Keratinocyte (primary cell): Measurements from ENCODE around the gene CIPC. TPM values are rescaled to one million over a fixed set of nuclear protein-coding genes. Genes with fewer than 3 reads are reported as not detected.

Experiments used
- DNase-seq: peaks from one replicate; pipeline ENCODE4 v3.0.0-alpha.2; 2011; ENCODE audit warnings: low read depth, missing footprints, low spot score
- FAIRE-seq: peaks from 2 replicates; lab custom pipeline; 2011; peaks lifted over from hg19 to GRCh38; lab: Jason Lieb, UNC
- H2AFZ ChIP-seq: 2 replicates; pipeline ENCODE4 v1.6.0; 2012; ENCODE audit warnings: low read length, control low read depth, inconsistent platforms; ENCODE audit not compliant: control insufficient read depth
- H3K27ac ChIP-seq: 2 replicates; pipeline ENCODE4 v1.5.1; 2011; ENCODE audit warnings: low read length; ENCODE audit not compliant: control insufficient read depth, insufficient read depth
- H3K27me3 ChIP-seq: 3 replicates; pipeline ENCODE4 v1.6.0; 2011; ENCODE audit warnings: low read length; ENCODE audit not compliant: control insufficient read depth, insufficient read depth; ENCODE audit errors: extremely low read depth
- H3K36me3 ChIP-seq, 2 experiments: 2 replicates in 1 of 2; 3 replicates in 1 of 2; pipeline ENCODE4 v1.5.1; 2011; ENCODE audit warnings: low read length in 2 of 2, mild to moderate bottlenecking in 1 of 2; ENCODE audit not compliant: control insufficient read depth in 2 of 2, insufficient read depth in 2 of 2; ENCODE audit errors: extremely low read depth in 1 of 2
- H3K4me1 ChIP-seq: 3 replicates; pipeline ENCODE4 v1.5.1; 2011; ENCODE audit warnings: low read length; ENCODE audit not compliant: control insufficient read depth, insufficient read depth; ENCODE audit errors: extremely low read depth
- H3K4me2 ChIP-seq: 3 replicates; pipeline ENCODE4 v1.6.0; 2011; ENCODE audit warnings: low read depth, low read length; ENCODE audit not compliant: control insufficient read depth, insufficient read depth; ENCODE audit errors: extremely low read depth
- H3K4me3 ChIP-seq, 3 experiments: fragments of 200-600 bp in 1 of 3; sonication (generic) in 1 of 3; 2 replicates in 2 of 3; 3 replicates in 1 of 3; pipeline ENCODE4 v1.5.1; 2011 to 2016; ENCODE audit warnings: low read length in 3 of 3, mild to moderate bottlenecking in 3 of 3, control low read depth in 2 of 3, inconsistent platforms in 1 of 3, low read depth in 1 of 3, mixed read lengths in 1 of 3, mixed run types in 1 of 3, moderate library complexity in 1 of 3; ENCODE audit not compliant: control insufficient read depth in 2 of 3, insufficient read depth in 2 of 3; ENCODE audit errors: extremely low read depth in 1 of 3
- H3K79me2 ChIP-seq: 2 replicates; pipeline ENCODE4 v1.6.0; 2012; ENCODE audit warnings: low read length; ENCODE audit not compliant: control insufficient read depth, insufficient read depth
- H3K9ac ChIP-seq: 3 replicates; pipeline ENCODE4 v1.6.0; 2011; ENCODE audit warnings: low read length; ENCODE audit not compliant: control insufficient read depth, insufficient read depth; ENCODE audit errors: extremely low read depth
- H3K9me1 ChIP-seq: 3 replicates; pipeline ENCODE4 v1.6.0; 2011; ENCODE audit warnings: low read length; ENCODE audit not compliant: control insufficient read depth, insufficient read depth; ENCODE audit errors: extremely low read depth
- H3K9me3 ChIP-seq: 2 replicates; pipeline ENCODE4 v1.5.1; 2012; ENCODE audit warnings: low read depth, low read length; ENCODE audit not compliant: control insufficient read depth
- H4K20me1 ChIP-seq: 3 replicates; pipeline ENCODE4 v1.6.0; 2011; ENCODE audit warnings: low read length; ENCODE audit not compliant: control insufficient read depth, insufficient read depth; ENCODE audit errors: extremely low read depth
- CTCF ChIP-seq, 3 experiments: IDR thresholded peaks in 1 of 3; conservative IDR thresholded peaks in 1 of 3; optimal IDR thresholded peaks in 1 of 3; 2 replicates in 2 of 3; 3 replicates in 1 of 3; pipeline versions ENCODE3 to v1.5.1; 2011; ENCODE audit warnings: low read length in 3 of 3, mild to moderate bottlenecking in 3 of 3, moderate library complexity in 2 of 3, control low read depth in 1 of 3, inconsistent platforms in 1 of 3; ENCODE audit not compliant: insufficient read depth in 2 of 3; ENCODE audit errors: extremely low read depth in 1 of 3
- EZH2 ChIP-seq: IDR thresholded peaks from one replicate; pipeline ENCODE4 v1.6.1; 2012; ENCODE audit warnings: inconsistent platforms, mild to moderate bottlenecking, low read length, moderate library complexity
- dilution Hi-C: fragments of 300-500 bp; cut with MboI; formaldehyde crosslinking; loops from one replicate; pipeline ENCODE4 v1.7.0; 2020; ENCODE audit warnings: low sequenced_read_pairs; ENCODE audit not compliant: extremely low pct_ligation_motif_present
- polyA plus RNA-seq, 5 experiments: library from polyadenylated mRNA; depleted of rRNA in 3 of 5; stranded (reverse) in 3 of 5; stranded (forward) in 1 of 5; unstranded in 1 of 5; fragments of >200 nt; gene quantifications; 1 replicate in 1 of 5; 2 replicates in 3 of 5; 3 replicates in 1 of 5; pipeline versions ENCODE4 v1.2.1 to v1.2.3, GENCODE V29; 2011 to 2012; ENCODE audit warnings: missing spikeins in 2 of 5, low read depth in 1 of 5, low replicate concordance in 1 of 5

The CIPC gene
- polyA plus RNA-seq, 1 donor (not counting 4 experiments of a cell fraction or from before 2014, with no cell fraction given) = 13.2 TPM

GRCh38 chr14:77102154-77102553 lies 4.1 kb downstream of the CIPC start:
- DNase-seq = no peak
- Histone ChIP-seq H2AFZ (no peak overlapping the region), H3K9ac (no peak overlapping the region), H3K9me1 (no peaks in the 10 kb centered on the region), H3K4me2 (no peak overlapping the region), H3K4me1 (peaks cover 12% of the 10 kb centered on the region), H3K4me3 (no peak overlapping the region), H3K79me2 (peaks cover 26% of the 10 kb centered on the region), H3K9me3 (no peaks in the 10 kb centered on the region), H3K27ac (no peak overlapping the region), H3K36me3 (peaks cover 0 to 4% of the 10 kb centered on the region in 2 experiments), H3K27me3 (no peaks in the 10 kb centered on the region), H4K20me1 (no peaks in the 10 kb centered on the region)
- TF ChIP-seq EZH2 = no peak
- TF ChIP-seq CTCF (optimal IDR thresholded peaks at IDR 0.05 in 1 of 3, IDR thresholded peaks at IDR 0.05 in 1 of 3, conservative IDR thresholded peaks at IDR 0.05 in 1 of 3; ENCODE audit: extremely low read depth in 1 of 3, insufficient read depth in 2 of 3, low read length in 3 of 3) = no peak
- no peak for FAIRE-seq
- dilution Hi-C loops = no loop called here

DNA sequence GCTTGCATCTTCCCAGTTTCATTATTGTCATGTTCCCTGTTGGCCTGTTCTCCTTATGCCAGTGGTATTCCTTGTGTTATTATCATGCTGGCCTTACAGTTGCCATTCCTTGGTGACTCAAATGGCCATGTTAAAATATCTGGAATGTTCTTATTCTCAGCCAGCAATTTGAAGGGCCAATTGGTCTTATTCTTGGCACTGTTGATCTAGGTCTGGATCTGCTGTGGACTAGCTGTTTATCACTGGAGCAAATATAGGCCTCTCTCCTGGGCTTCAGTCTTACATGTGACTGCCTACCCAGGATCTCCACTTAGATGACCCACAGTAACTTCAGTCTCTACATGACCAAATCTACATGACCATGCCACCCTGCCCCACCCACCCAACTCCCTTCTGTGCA lies 5.4 kb downstream of the CIPC start:
- no peaks in the 10 kb centered on the region for H3K9me1 ChIP-seq
- H3K79me2 ChIP-seq = peaks cover 22% of the 10 kb centered on the region
- dilution Hi-C loops = no loop called here
- no peak overlapping the region for H3K27ac ChIP-seq
- TF ChIP-seq EZH2 = no peak
- no peak for TF ChIP-seq CTCF (optimal IDR thresholded peaks at IDR 0.05 in 1 of 3, IDR thresholded peaks at IDR 0.05 in 1 of 3, conservative IDR thresholded peaks at IDR 0.05 in 1 of 3; ENCODE audit: extremely low read depth in 1 of 3, insufficient read depth in 2 of 3, low read length in 3 of 3)
- FAIRE-seq (no peak), DNase-seq (no peak)
- H3K4me2 ChIP-seq = no peak overlapping the region
- H3K36me3 ChIP-seq = peaks cover 4% of the 10 kb centered on the region in 2 experiments
- H3K4me3 ChIP-seq = no peak overlapping the region
- no peaks in the 10 kb centered on the region for H3K27me3 ChIP-seq
- H4K20me1 ChIP-seq = no peaks in the 10 kb centered on the region
- H3K9ac ChIP-seq = no peak overlapping the region
- H3K4me1 ChIP-seq = peaks cover 11% of the 10 kb centered on the region
- no peaks in the 10 kb centered on the region for H3K9me3 ChIP-seq
- H2AFZ ChIP-seq = no peak overlapping the region
